Measurements from ENCODE around the gene STXBP6. TPM values are rescaled to one million over a fixed set of nuclear protein-coding genes. Genes with fewer than 3 reads are reported as not detected.

STXBP6 gene
- total RNA-seq, 1 donor from 2014 or later = 1.7 TPM

DNA sequence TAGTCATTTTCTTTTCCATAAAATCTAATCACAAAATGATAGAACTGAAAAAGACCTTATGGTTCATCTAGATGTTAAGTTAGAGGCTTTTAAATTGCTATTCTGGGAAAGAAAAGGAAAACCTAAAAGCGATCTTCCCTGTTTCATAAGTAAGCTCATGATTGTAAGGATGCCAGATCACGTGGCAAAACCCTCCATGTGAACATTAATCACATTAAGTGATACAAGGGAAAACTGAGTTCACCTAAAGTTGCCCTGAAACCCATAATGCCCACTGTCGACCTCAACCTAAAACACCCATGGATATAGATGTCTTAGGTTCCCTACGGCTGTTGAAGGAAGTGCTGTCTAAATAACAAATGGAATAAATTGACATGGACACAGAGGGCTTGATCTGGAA is 3.0 kb upstream of the STXBP6 start:
- no peak overlapping the region for H3K4me3 Mint-ChIP-seq (ENCODE audit: unreplicated experiment)
- no peak for DNase-seq (ENCODE audit: low spot score)
- H3K27ac Mint-ChIP-seq (ENCODE audit: unreplicated experiment) = no peak overlapping the region
- peaks cover 35% of the 10 kb centered on the region for H3K27me3 Mint-ChIP-seq (ENCODE audit: low read depth)
- H3K9me3 Mint-ChIP-seq (ENCODE audit: low read depth) = no peaks in the 10 kb centered on the region
- no peaks in the 10 kb centered on the region for H3K36me3 Mint-ChIP-seq (ENCODE audit: low read depth)
- no peak for TF ChIP-seq CTCF (IDR thresholded peaks at IDR 0.05)
- H3K4me1 Mint-ChIP-seq (ENCODE audit: low read depth) = peaks cover 19% of the 10 kb centered on the region

GRCh38 chr14:25052385-25052784 is 2.4 kb upstream of the STXBP6 start:
- Mint-ChIP-seq H3K27me3 (ENCODE audit: low read depth) (peaks cover 34% of the 10 kb centered on the region), H3K4me3 (ENCODE audit: unreplicated experiment) (no peak overlapping the region), H3K36me3 (ENCODE audit: low read depth) (no peaks in the 10 kb centered on the region), H3K27ac (ENCODE audit: unreplicated experiment) (no peak overlapping the region), H3K9me3 (ENCODE audit: low read depth) (no peaks in the 10 kb centered on the region), H3K4me1 (ENCODE audit: low read depth) (peaks cover 19% of the 10 kb centered on the region)
- no peak for DNase-seq (ENCODE audit: low spot score)
- no peak for TF ChIP-seq CTCF (IDR thresholded peaks at IDR 0.05)

GRCh38 chr14:25050269-25051150 is 563 bp upstream of the STXBP6 start:
- Mint-ChIP-seq H3K27me3 (ENCODE audit: low read depth) (peaks cover 32% of the 10 kb centered on the region), H3K36me3 (ENCODE audit: low read depth) (no peaks in the 10 kb centered on the region), H3K4me3 (ENCODE audit: unreplicated experiment) (peak overlapping the region; percentile 78), H3K9me3 (ENCODE audit: low read depth) (no peaks in the 10 kb centered on the region), H3K27ac (ENCODE audit: unreplicated experiment) (no peak overlapping the region), H3K4me1 (ENCODE audit: low read depth) (peaks cover 19% of the 10 kb centered on the region)
- DNase-seq (ENCODE audit: low spot score) = no peak
- TF ChIP-seq CTCF (IDR thresholded peaks at IDR 0.05) = no peak

DNA sequence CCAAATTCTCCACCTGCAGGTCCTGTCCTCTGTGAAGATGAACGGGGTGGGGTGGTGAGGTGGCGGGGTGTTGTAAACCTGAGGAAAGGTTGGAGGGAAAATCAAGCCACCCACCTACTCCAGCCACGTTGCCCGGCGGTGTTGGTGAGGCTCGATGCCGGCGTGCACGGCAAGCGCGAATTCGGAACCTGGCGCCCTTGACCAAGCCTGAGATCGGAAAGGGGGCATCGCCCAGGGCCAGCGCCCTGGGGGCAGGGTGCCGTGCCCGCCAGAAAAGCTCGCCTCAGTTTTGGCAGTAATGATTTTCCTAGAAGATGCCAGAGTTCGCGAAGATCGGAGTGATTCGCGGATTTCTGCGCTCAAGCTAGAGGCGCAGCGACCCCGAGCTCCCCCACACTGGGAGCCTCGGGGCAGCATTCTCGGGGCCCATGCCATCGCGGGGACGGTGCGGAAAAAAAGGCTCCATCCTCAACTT is 817 bp downstream of the STXBP6 start:
- no peaks in the 10 kb centered on the region for H3K9me3 Mint-ChIP-seq (ENCODE audit: low read depth)
- H3K4me1 Mint-ChIP-seq (ENCODE audit: low read depth) = peaks cover 19% of the 10 kb centered on the region
- H3K27ac Mint-ChIP-seq (ENCODE audit: unreplicated experiment) = no peak overlapping the region
- no peak for DNase-seq (ENCODE audit: low spot score)
- TF ChIP-seq CTCF (IDR thresholded peaks at IDR 0.05) = no peak
- peaks cover 32% of the 10 kb centered on the region for H3K27me3 Mint-ChIP-seq (ENCODE audit: low read depth)
- peak overlapping the region; percentile 65 for H3K4me3 Mint-ChIP-seq (ENCODE audit: unreplicated experiment)
- no peaks in the 10 kb centered on the region for H3K36me3 Mint-ChIP-seq (ENCODE audit: low read depth)

DNA sequence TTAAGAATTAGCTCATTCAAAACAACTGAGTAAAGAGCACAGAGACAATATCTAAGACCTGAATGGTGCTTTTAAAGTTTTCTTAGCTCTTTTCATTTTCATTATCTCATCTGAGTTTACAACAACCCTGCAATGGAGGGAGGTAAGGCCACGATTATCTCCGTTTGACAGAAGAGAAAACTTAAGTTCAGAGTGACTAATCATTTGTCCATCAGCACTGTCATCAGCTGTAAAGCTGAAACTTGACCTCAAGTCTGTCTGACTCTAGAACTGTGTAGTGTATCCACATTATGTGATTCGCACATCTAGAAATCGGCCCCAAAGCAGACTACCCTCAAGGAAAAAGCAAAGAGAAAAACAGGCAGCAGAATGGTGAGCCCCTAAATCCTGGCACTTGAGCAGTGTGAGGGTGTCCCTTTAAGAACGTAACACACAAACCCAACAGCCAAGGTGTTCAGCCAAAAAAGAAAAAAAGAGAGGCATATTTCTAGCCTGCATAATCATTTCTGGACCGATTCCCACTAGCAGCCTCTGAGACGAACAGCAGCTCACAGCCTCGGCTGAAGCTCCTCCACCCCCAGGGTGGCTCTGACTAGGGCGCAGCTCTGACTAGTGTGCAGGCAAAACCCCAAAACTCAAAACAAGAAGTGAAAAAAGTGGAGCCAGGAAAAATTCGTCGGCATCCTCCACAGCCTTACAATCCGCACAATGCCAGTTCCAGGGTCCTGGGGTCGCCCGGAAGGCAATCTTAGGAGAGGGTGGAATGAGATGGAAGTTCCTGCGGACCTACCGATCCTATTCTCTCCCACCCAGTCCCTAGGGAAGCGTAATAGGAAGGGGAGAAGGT is 1.6 kb downstream of the STXBP6 start:
- DNase-seq (ENCODE audit: low spot score) = no peak
- Mint-ChIP-seq H3K4me3 (ENCODE audit: unreplicated experiment) (peak overlapping the region; percentile 65), H3K27me3 (ENCODE audit: low read depth) (peaks cover 32% of the 10 kb centered on the region), H3K4me1 (ENCODE audit: low read depth) (peaks cover 21% of the 10 kb centered on the region), H3K27ac (ENCODE audit: unreplicated experiment) (no peak overlapping the region), H3K9me3 (ENCODE audit: low read depth) (no peaks in the 10 kb centered on the region), H3K36me3 (ENCODE audit: low read depth) (no peaks in the 10 kb centered on the region)
- no peak for TF ChIP-seq CTCF (IDR thresholded peaks at IDR 0.05)
